Upper lobe of right lung (tissue), 1 donor: ENCODE data around the gene HSD17B4. TPM values are rescaled to one million over a fixed set of nuclear protein-coding genes. Genes with fewer than 3 reads are reported as not detected.

Experiments used
- ATAC-seq: fragments of 200-7000 bp; cut with Tn5 transposase; one replicate; pipeline ENCODE4 v1.9.1; 2020; ENCODE audit warnings: mild to moderate bottlenecking, moderate library complexity
- DNase-seq: peaks from one replicate; pipeline ENCODE4 v3.0.0-alpha.2; 2020
- H3K27ac ChIP-seq: fragments of 200-600 bp; one replicate; pipeline ENCODE4 v1.8.0; 2022
- H3K27me3 ChIP-seq: fragments of 200-600 bp; one replicate; pipeline ENCODE4 v1.8.0; 2022; ENCODE audit warnings: mild to moderate bottlenecking
- H3K36me3 ChIP-seq: fragments of 200-600 bp; one replicate; pipeline ENCODE4 v1.8.0; 2022
- H3K4me1 ChIP-seq: fragments of 200-600 bp; one replicate; pipeline ENCODE4 v1.8.0; 2022
- H3K4me3 ChIP-seq: fragments of 200-600 bp; one replicate; pipeline ENCODE4 v1.8.0; 2022; ENCODE audit warnings: mild to moderate bottlenecking
- H3K9me3 ChIP-seq: fragments of 200-600 bp; one replicate; pipeline ENCODE4 v1.8.0; 2022
- intact Hi-C: fragments of 100-400 bp; cut with DNase I; formaldehyde crosslinking; loops from one replicate; pipeline ENCODE4 v1.11.0; 2022
- total RNA-seq: library from RNA; stranded (reverse); fragmentation: NEBNext Ultra II Directional; extraction: Animal tissue kit (Norgen Biotek cat#: 25700); gene quantifications from one replicate; pipeline ENCODE4 v1.2.1, GENCODE V29; 2021
- TF ChIP-seq, protein P1 (sequence below): fragments of 200-600 bp; IDR thresholded peaks from one replicate; pipeline ENCODE4 v1.8.0; 2022; ENCODE audit warnings: antibody characterized with exemption
- donor health status: DM: no; HTN: yes; CAD: no; lungs with severe emphysema.

The HSD17B4 gene
- total RNA-seq, 1 donor from 2014 or later, result 335 TPM

DNA sequence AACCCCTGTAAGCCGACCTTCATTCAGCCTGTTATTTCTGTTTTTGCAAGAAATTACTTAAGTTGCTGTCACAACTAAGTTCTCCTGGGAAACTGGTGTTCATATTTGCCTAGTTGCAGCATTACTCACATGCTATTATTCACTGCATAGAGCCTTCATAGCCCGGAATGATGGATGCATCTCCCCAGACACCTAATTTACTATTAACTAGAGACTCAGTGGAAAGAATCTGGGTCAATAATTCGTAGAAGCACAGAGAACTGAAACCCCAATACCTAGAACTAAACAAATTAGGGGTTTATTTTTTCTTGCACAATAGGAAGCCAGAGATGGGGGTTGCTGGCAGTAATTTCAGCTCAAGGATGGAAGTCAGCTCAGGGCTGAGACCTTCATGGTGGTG lies 131.4 kb downstream of the HSD17B4 start:
- no peak overlapping the region for H3K27ac ChIP-seq
- H3K4me3 ChIP-seq, result no peak overlapping the region
- H3K4me1 ChIP-seq, result no peaks in the 10 kb centered on the region
- ATAC-seq, result no peak
- no peak for DNase-seq
- intact Hi-C loops, result no loop called here
- no peaks in the 10 kb centered on the region for H3K27me3 ChIP-seq
- H3K36me3 ChIP-seq, result no peaks in the 10 kb centered on the region
- no peaks in the 10 kb centered on the region for H3K9me3 ChIP-seq
- TF ChIP-seq, protein P1, sequence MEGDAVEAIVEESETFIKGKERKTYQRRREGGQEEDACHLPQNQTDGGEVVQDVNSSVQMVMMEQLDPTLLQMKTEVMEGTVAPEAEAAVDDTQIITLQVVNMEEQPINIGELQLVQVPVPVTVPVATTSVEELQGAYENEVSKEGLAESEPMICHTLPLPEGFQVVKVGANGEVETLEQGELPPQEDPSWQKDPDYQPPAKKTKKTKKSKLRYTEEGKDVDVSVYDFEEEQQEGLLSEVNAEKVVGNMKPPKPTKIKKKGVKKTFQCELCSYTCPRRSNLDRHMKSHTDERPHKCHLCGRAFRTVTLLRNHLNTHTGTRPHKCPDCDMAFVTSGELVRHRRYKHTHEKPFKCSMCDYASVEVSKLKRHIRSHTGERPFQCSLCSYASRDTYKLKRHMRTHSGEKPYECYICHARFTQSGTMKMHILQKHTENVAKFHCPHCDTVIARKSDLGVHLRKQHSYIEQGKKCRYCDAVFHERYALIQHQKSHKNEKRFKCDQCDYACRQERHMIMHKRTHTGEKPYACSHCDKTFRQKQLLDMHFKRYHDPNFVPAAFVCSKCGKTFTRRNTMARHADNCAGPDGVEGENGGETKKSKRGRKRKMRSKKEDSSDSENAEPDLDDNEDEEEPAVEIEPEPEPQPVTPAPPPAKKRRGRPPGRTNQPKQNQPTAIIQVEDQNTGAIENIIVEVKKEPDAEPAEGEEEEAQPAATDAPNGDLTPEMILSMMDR, result no peak

Other genes with a start within 250 kb of the HSD17B4 start
- 22.4 TPM for gene TNFAIP8, start 96.5 kb upstream of the HSD17B4 start, total RNA-seq
- gene FAM170A, start 177.1 kb downstream of the HSD17B4 start, total RNA-seq, result not detected